ENCODE data around the gene ADCY9. TPM values are rescaled to one million over a fixed set of nuclear protein-coding genes. Genes with fewer than 3 reads are reported as not detected.

ADCY9 gene
- polyA plus RNA-seq, 2 of the 4 experiments (the other 2 are of a cell fraction): 6.2 to 7.6 TPM

- Histone ChIP-seq H3K27ac (no peak overlapping the region), H3K4me2 (no peak overlapping the region), H3K4me3 (no peak overlapping the region), H3K9me3 (no peaks in the 10 kb centered on the region), H3K4me1 (peaks cover 4% of the 10 kb centered on the region; the same call in 2 of the 3 replicates)
- POLR2A ChIA-PET: no interaction called here
- no peak for TF ChIP-seq CEBPB (IDR thresholded peaks at IDR 0.05)
- TF ChIP-seq KDM5A (IDR thresholded peaks at IDR 0.05): no peak
- no peak for TF ChIP-seq SMC3 (IDR thresholded peaks at IDR 0.05)
- DNase-seq (ENCODE audit: low read depth in 1 of 2, low spot score in 1 of 2): peak in 1 of 2 experiments; percentile 32
- no peak; a peak in 1 of 6 replicates for ATAC-seq
- CTCF ChIA-PET: interaction anchor here (0.7 to 10.0 kb wide), 5 partner anchors 10 to 248 kb away, joined by 3 to 64 read pairs (median 3); no protein-coding TSS in a partner anchor
- no peak for FAIRE-seq
- WGBS (ENCODE audit: missing lambda C conversion rate): 84% methylated on average over 9 of the region's 9 CpGs
Observed at GRCh38 chr16:3971261-3971660, 145.0 kb downstream of the ADCY9 start.

- FAIRE-seq (no peak), ATAC-seq (no peak), DNase-seq (ENCODE audit: low read depth in 1 of 2, low spot score in 1 of 2) (no peak)
- peaks cover 4% of the 10 kb centered on the region; the same call in 2 of the 3 replicates for H3K4me1 ChIP-seq
- CTCF ChIA-PET: interaction anchor here (0.6 to 10.0 kb wide), 4 partner anchors 13 to 286 kb away, joined by 4 to 64 read pairs (median 35); no protein-coding TSS in a partner anchor
- H3K4me2 ChIP-seq: no peak overlapping the region
- POLR2A ChIA-PET: no interaction called here
- no peak overlapping the region for H3K4me3 ChIP-seq
- TF ChIP-seq POLR2AphosphoS2 (conservative IDR thresholded peaks at IDR 0.05; ENCODE audit: low read length) (no peak), MAFK (IDR thresholded peaks at IDR 0.05; ENCODE audit: partially characterized antibody) (peak; percentile 82), NFE2L2 (conservative IDR thresholded peaks at IDR 0.05; ENCODE audit: low read length) (peak; percentile 66), ZFP36 (IDR thresholded peaks at IDR 0.05; ENCODE audit: borderline replicate concordance, partially characterized antibody) (no peak), HOXB5 (CRISPR knock-in tag; IDR thresholded peaks at IDR 0.05) (no peak)
- WGBS (ENCODE audit: missing lambda C conversion rate): 88% methylated on average over 8 of the region's 8 CpGs
- no peaks in the 10 kb centered on the region for H3K9me3 ChIP-seq
- H3K27ac ChIP-seq: peak overlapping the region; percentile 53 to 65
Observed at GRCh38 chr16:3968551-3968950, 147.7 kb downstream of the ADCY9 start.

DNA sequence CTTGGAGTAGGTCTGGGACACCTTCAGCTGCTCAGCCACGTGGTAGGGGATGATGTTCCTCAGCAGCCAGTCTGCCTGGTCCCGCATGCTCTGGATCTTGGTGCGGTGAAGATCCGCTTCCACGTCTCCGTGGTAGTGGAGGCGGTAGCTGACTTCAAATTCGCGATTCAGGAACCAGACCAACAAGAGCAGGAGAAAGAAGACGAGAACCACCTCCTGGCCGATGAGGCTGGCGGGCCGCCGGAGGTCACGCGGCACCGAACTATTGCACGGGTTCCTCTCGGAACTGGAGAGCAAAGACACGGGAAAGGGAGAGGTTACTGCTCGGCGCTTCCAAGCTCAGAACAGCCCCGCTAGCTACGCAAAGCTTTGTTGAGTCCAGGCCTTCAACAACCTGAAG, 149.6 kb downstream of the ADCY9 start:
- Histone ChIP-seq H3K4me2 (no peak overlapping the region), H3K4me3 (no peak overlapping the region), H3K27ac (no peak overlapping the region), H3K4me1 (peaks cover 4% of the 10 kb centered on the region; the same call in 2 of the 3 replicates), H3K9me3 (no peaks in the 10 kb centered on the region)
- no peak for ATAC-seq
- no peak for DNase-seq (ENCODE audit: low read depth in 1 of 2, low spot score in 1 of 2)
- POLR2A ChIA-PET: interaction anchor here (0.6 to 1.2 kb wide), 2 partner anchors 287 to 455 kb away, joined by 3 to 5 read pairs; no protein-coding TSS in a partner anchor
- no peak for TF ChIP-seq HOXA7 (CRISPR knock-in tag; IDR thresholded peaks at IDR 0.05)
- TF ChIP-seq ZC3H11A (IDR thresholded peaks at IDR 0.05): no peak
- CTCF ChIA-PET: interaction anchor here (4.4 to 10.0 kb wide), 3 partner anchors 15 to 287 kb away, joined by 23 to 64 read pairs (median 47); no protein-coding TSS in a partner anchor
- no peak for FAIRE-seq
- 92% methylated on average over 24 of the region's 24 CpGs for WGBS (ENCODE audit: missing lambda C conversion rate)

DNA sequence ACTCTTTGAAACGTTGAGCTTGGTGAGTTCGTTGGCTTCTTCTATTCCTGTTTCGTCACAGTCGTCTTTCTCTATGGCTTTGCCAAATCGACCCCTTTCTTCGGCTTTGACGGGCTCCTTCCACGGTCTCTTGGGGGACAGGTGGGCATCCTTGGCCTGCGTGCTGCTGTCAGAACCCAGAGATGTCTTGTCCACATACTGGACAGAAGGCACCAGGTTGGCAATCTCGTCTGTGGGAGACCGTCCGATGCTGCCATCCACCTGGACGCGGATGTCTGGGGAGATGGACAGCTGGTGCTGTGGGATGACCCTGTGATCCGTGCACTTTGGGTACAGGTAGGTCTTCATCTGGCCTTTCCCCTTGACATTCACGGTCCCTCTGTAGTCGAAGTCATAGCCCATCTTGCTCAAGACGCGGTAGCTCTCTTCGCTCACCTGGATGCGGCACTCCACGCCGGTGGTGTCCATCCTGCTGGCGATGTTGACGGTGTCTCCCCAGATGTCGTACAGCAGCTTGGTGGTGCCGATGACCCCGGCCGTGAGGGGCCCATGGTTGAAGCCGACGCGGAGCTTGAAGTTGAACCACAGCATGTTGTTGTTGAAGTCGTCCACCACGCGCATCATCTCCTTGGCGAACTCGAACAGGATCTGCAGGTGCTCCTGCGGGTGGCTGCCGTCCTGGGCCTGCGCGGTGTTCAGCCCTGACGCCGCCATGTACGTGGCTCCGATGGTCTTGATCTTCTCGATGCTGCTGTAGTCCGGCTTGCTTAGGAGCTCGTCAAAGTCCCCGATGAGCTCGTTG, 150.3 kb downstream of the ADCY9 start:
- H3K4me3 ChIP-seq: no peak overlapping the region
- FAIRE-seq (no peak), DNase-seq (ENCODE audit: low read depth in 1 of 2, low spot score in 1 of 2) (no peak), ATAC-seq (no peak)
- peaks cover 9% of the 10 kb centered on the region; the same call in 2 of the 3 replicates for H3K4me1 ChIP-seq
- CTCF ChIA-PET: interaction anchor here (0.5 to 10.0 kb wide), 4 partner anchors 16 to 288 kb away, joined by 3 to 64 read pairs (median 35); no protein-coding TSS in a partner anchor
- no peaks in the 10 kb centered on the region for H3K9me3 ChIP-seq
- H3K27ac ChIP-seq: no peak overlapping the region
- no peak overlapping the region for H3K4me2 ChIP-seq
- WGBS (ENCODE audit: missing lambda C conversion rate): 95% methylated on average over 50 of the region's 50 CpGs
- POLR2A ChIA-PET: no interaction called here
- TF ChIP-seq, protein P1, sequence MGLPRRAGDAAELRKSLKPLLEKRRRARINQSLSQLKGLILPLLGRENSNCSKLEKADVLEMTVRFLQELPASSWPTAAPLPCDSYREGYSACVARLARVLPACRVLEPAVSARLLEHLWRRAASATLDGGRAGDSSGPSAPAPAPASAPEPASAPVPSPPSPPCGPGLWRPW (IDR thresholded peaks at IDR 0.05): no peak

DNA sequence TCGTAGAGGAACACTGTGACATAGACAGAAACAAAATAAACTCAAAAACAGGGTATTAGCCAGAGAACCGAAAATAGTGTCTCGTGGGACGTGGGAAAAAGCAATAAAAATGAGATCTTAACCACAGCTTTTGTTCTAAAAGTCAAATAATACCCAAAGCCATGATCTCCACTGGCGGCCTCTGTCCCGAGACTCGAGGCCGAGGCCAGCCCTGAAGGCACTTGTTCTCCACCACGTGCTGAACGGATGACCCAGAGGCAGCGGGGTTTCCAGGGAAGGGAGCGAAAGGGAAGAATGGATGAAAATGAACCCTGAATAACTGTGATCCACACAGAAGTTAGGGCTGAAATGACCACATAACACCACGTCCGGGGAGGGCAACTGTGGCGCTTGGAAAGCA, 150.9 kb downstream of the ADCY9 start:
- Histone ChIP-seq H3K4me1 (peaks cover 9% of the 10 kb centered on the region; the same call in 2 of the 3 replicates), H3K4me3 (no peak overlapping the region), H3K4me2 (no peak overlapping the region), H3K27ac (no peak overlapping the region), H3K9me3 (no peaks in the 10 kb centered on the region)
- 88% methylated on average over 15 of the region's 15 CpGs for WGBS (ENCODE audit: missing lambda C conversion rate)
- FAIRE-seq (no peak), DNase-seq (ENCODE audit: low read depth in 1 of 2, low spot score in 1 of 2) (no peak), ATAC-seq (no peak)
- ChIA-PET CTCF (interaction anchor here (0.5 to 10.0 kb wide), 5 partner anchors 16 to 289 kb away, joined by 3 to 64 read pairs (median 23); no protein-coding TSS in a partner anchor), POLR2A (no interaction called here)
- TF ChIP-seq HMGXB4 (CRISPR knock-in tag; IDR thresholded peaks at IDR 0.05; ENCODE audit: borderline replicate concordance): no peak
- TF ChIP-seq CBX2 (IDR thresholded peaks at IDR 0.05; ENCODE audit: borderline replicate concordance, low read depth): no peak
- no peak for TF ChIP-seq ZNF302 (CRISPR knock-in tag; IDR thresholded peaks at IDR 0.05)
- no peak for TF ChIP-seq MYC (IDR thresholded peaks at IDR 0.05; ENCODE audit: borderline replicate concordance, low read length)
- no peak for TF ChIP-seq KDM5A (IDR thresholded peaks at IDR 0.05)
- TF ChIP-seq RARB (CRISPR knock-in tag; IDR thresholded peaks at IDR 0.05): no peak
- TF ChIP-seq FOXS1 (CRISPR knock-in tag; IDR thresholded peaks at IDR 0.05): no peak
- TF ChIP-seq, protein P2, sequence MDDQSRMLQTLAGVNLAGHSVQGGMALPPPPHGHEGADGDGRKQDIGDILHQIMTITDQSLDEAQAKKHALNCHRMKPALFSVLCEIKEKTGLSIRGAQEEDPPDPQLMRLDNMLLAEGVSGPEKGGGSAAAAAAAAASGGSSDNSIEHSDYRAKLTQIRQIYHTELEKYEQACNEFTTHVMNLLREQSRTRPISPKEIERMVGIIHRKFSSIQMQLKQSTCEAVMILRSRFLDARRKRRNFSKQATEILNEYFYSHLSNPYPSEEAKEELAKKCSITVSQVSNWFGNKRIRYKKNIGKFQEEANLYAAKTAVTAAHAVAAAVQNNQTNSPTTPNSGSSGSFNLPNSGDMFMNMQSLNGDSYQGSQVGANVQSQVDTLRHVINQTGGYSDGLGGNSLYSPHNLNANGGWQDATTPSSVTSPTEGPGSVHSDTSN (IDR thresholded peaks at IDR 0.05): no peak
- no peak for TF ChIP-seq TP53 (CRISPR knock-in tag; IDR thresholded peaks at IDR 0.05)
- no peak for TF ChIP-seq NPAS2 (CRISPR knock-in tag; IDR thresholded peaks at IDR 0.05; ENCODE audit: borderline replicate concordance)
- no peak for TF ChIP-seq POLR2A (IDR thresholded peaks at IDR 0.05; ENCODE audit: low read length)
- no peak for TF ChIP-seq RCOR1 (IDR thresholded peaks at IDR 0.05; ENCODE audit: low read depth, low read length)
- no peak for TF ChIP-seq MAZ (IDR thresholded peaks at IDR 0.05; ENCODE audit: borderline replicate concordance, low read depth, low read length)
- no peak for TF ChIP-seq HDAC2 (IDR thresholded peaks at IDR 0.05)
- TF ChIP-seq HOXB13 (CRISPR knock-in tag; IDR thresholded peaks at IDR 0.05; ENCODE audit: low read depth): no peak

Data from A549 (cell line).